LHCN-M2 (cell line): ENCODE results near the gene ZNF541. TPM values are rescaled to one million over a fixed set of nuclear protein-coding genes. Genes with fewer than 3 reads are reported as not detected.
"Not testable (repeated sequence)": the region's sequence is repeated elsewhere in the genome, so short reads cannot be mapped to it uniquely, and the experiment has no call there.

Experiments
- DNase-seq: peaks from one replicate; pipeline ENCODE4 v3.0.0-alpha.2; 2012; ENCODE audit warnings: low read depth
- total RNA-seq: library from RNA; depleted of rRNA; stranded (reverse); fragments of >200 nt; gene quantifications from 2 replicates; pipeline ENCODE4 v1.2.3, GENCODE V29; 2014

The ZNF541 gene
- total RNA-seq, 1 experiment from 2014 or later, result not detected

GRCh38 chr19:47599671-47600245 lies 26.8 kb upstream of the ZNF541 start:
- not testable (repeated sequence) for DNase-seq

- peak; percentile 96 for DNase-seq
These were observed 25.7 kb upstream of the ZNF541 start for GRCh38 chr19:47598407-47599349.

- DNase-seq, result no peak
These were observed 23.0 kb upstream of the ZNF541 start for GRCh38 chr19:47595944-47596343.

GRCh38 chr19:47593860-47594259 lies 20.9 kb upstream of the ZNF541 start:
- no peak for DNase-seq

GRCh38 chr19:47589824-47590223 lies 16.9 kb upstream of the ZNF541 start:
- DNase-seq, result no peak

GRCh38 chr19:47587295-47587694 lies 14.3 kb upstream of the ZNF541 start:
- DNase-seq, result peak; percentile 39

- not testable (repeated sequence) for DNase-seq
These were observed 10.2 kb upstream of the ZNF541 start for GRCh38 chr19:47583161-47583560.

- DNase-seq, result no peak
These were observed 9.5 kb upstream of the ZNF541 start for GRCh38 chr19:47582320-47582909.

- no peak for DNase-seq
These were observed 8.8 kb upstream of the ZNF541 start for GRCh38 chr19:47581605-47582319.

GRCh38 chr19:47580397-47580796 lies 7.4 kb upstream of the ZNF541 start:
- no peak for DNase-seq

GRCh38 chr19:47572635-47573034 lies 313 bp downstream of the ZNF541 start:
- DNase-seq, result no peak

- DNase-seq, result no peak
These were observed 3.6 kb downstream of the ZNF541 start for GRCh38 chr19:47569331-47569730.

GRCh38 chr19:47564081-47564480 lies 8.9 kb downstream of the ZNF541 start:
- no peak for DNase-seq

GRCh38 chr19:47561440-47562057 lies 11.4 kb downstream of the ZNF541 start:
- DNase-seq, result peak; percentile 73

GRCh38 chr19:47560999-47561398 lies 11.9 kb downstream of the ZNF541 start:
- DNase-seq, result no peak

GRCh38 chr19:47550129-47550528 lies 22.8 kb downstream of the ZNF541 start:
- no peak for DNase-seq

- no peak for DNase-seq
These were observed 23.6 kb downstream of the ZNF541 start for GRCh38 chr19:47549261-47549862.

GRCh38 chr19:47547199-47547598 lies 25.7 kb downstream of the ZNF541 start:
- DNase-seq, result no peak

- no peak for DNase-seq
These were observed 27.6 kb downstream of the ZNF541 start for GRCh38 chr19:47545061-47545948.

- DNase-seq, result no peak
These were observed 28.5 kb downstream of the ZNF541 start for GRCh38 chr19:47544476-47544875.
